AG04450 (cell line): ENCODE measurements around the gene PLD6. TPM values are rescaled to one million over a fixed set of nuclear protein-coding genes. Genes with fewer than 3 reads are reported as not detected.

ENCODE experiments used
- CTCF ChIA-PET: fragments of 300-600, 350-600 bp; formaldehyde crosslinking; extraction: SDS; loops from one replicate; lab custom pipeline; 2022; ENCODE audit warnings: antibody characterized with exemption, inconsistent platforms; lab: Charles Lee
- POLR2A ChIA-PET: fragments of 350-600 bp; formaldehyde crosslinking; extraction: SDS; loops from one replicate; lab custom pipeline; 2021; ENCODE audit warnings: antibody characterized with exemption, inconsistent platforms; lab: Yijun Ruan, JAX
- DNase-seq: peaks from one replicate; pipeline ENCODE4 v3.0.0-alpha.2; 2011; ENCODE audit warnings: low read depth, low spot score
- H3K27ac ChIP-seq: one replicate; pipeline ENCODE4 v1.5.1; 2012; ENCODE audit warnings: low read depth, low read length, control low read depth
- H3K27me3 ChIP-seq: one replicate; pipeline ENCODE4 v1.6.0; 2012; ENCODE audit warnings: low read length; ENCODE audit not compliant: control insufficient read depth, insufficient read depth
- H3K4me3 ChIP-seq: 2 replicates; pipeline ENCODE4 v1.5.1; 2011; ENCODE audit warnings: mild to moderate bottlenecking, low read depth, low read length, control low read depth
- H3K9me3 ChIP-seq: 2 replicates; pipeline ENCODE4 v1.5.1; 2012; ENCODE audit warnings: low read length; ENCODE audit not compliant: control insufficient read depth, insufficient read depth
- polyA plus RNA-seq: library from polyadenylated mRNA; depleted of rRNA; stranded (reverse); fragments of >200 nt; gene quantifications from 2 replicates; pipeline ENCODE4 v1.2.3, GENCODE V29; 2011
- TF ChIP-seq, protein P1 (sequence below): IDR thresholded peaks from 2 replicates; pipeline ENCODE4 v1.5.1; 2011; ENCODE audit warnings: low read depth, low read length, control low read depth, inconsistent platforms

Gene PLD6
- polyA plus RNA-seq, 1 experiment = 1.6 TPM

DNA sequence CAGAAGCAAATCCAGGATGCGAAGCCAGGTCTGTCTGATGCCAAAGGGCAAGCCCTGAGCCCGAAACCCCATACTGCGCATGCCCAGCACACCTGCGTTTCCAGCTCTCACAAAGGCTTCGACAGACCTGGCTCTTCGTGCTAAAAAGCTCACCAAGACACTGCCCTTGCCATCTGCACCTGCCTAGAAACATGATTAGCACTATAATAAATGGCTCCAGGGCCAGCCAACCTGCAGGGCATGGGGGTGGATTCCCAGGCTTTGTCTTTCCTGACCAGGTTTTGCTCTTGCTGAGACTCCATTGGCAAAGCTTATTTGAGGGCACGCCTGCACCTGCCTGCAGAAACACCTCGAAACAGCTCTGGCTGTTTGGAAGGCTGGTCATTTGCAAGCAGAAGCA, 14.4 kb upstream of the PLD6 start:
- Histone ChIP-seq H3K27me3 (no peaks in the 10 kb centered on the region), H3K9me3 (no peaks in the 10 kb centered on the region; the same call in 1 of the 2 replicates), H3K4me3 (no peak overlapping the region), H3K27ac (no peak overlapping the region)
- CTCF ChIA-PET = no interaction called here
- no peak for DNase-seq
- POLR2A ChIA-PET = interaction anchor here (0.6 kb wide), 1 partner anchor 798 kb away, joined by 6 read pairs; no protein-coding TSS in a partner anchor
- TF ChIP-seq, protein P1, sequence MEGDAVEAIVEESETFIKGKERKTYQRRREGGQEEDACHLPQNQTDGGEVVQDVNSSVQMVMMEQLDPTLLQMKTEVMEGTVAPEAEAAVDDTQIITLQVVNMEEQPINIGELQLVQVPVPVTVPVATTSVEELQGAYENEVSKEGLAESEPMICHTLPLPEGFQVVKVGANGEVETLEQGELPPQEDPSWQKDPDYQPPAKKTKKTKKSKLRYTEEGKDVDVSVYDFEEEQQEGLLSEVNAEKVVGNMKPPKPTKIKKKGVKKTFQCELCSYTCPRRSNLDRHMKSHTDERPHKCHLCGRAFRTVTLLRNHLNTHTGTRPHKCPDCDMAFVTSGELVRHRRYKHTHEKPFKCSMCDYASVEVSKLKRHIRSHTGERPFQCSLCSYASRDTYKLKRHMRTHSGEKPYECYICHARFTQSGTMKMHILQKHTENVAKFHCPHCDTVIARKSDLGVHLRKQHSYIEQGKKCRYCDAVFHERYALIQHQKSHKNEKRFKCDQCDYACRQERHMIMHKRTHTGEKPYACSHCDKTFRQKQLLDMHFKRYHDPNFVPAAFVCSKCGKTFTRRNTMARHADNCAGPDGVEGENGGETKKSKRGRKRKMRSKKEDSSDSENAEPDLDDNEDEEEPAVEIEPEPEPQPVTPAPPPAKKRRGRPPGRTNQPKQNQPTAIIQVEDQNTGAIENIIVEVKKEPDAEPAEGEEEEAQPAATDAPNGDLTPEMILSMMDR = no peak

DNA sequence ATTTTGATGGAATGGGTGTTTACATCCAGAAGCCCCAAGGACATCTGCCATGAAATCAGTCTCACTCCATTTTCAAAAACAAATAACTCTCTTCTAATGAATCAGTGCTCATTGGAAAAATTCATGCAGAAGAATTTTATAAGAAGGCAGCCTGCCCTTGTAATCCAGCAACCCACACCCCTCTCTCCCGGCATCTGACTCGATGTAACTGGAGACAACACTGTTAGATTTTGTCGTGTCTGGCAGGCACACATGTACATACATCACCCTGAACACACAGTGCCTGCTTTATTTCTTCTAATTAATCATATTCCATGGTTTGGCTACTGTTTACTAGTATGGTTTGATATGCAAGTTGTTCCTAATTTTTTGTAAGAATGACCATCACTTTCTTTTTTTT, 11.9 kb upstream of the PLD6 start:
- ChIA-PET POLR2A (no interaction called here), CTCF (no interaction called here)
- Histone ChIP-seq H3K4me3 (no peak overlapping the region), H3K9me3 (no peaks in the 10 kb centered on the region; the same call in 1 of the 2 replicates), H3K27me3 (no peaks in the 10 kb centered on the region), H3K27ac (no peak overlapping the region)
- DNase-seq = no peak
- TF ChIP-seq, protein P1 = no peak

DNA sequence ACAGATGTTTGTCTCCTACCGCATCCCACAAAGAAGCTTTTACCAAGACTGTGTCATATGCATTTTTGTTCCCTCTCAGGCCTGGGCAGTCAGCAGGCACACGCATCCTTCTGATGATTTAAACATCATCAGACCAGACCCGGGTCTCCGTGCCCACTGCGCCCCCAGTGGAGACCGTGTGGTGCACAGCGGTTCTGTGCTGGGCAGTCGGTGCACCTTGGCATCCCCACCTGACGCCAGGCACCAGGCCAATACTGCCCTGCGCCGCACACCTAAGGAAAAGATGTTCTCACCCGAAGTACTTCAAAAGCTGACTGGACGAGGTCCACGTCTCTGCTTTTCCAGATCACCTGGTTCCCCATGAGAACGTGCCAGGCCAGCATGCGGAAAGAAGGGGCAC, 10.6 kb upstream of the PLD6 start:
- POLR2A ChIA-PET = no interaction called here

DNA sequence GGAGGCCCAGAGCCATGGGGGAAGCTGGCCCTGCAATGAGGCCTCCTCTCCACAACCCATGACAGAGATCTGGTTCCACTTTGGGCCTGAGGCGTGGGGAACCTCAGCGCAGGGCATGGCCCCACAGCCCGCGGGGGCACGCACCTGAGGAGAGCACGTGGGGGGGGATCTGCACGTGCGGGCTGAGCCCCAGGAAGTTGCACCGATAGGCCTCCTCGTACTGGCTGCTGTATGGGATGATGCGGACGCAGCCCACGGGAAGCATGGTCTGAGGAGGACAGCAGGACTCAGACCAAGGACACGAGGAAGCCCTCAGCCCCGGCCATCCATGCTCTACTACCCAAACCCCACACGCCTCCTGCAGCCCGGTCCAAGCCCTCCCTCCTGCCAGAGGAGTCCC, 10.1 kb upstream of the PLD6 start:
- POLR2A ChIA-PET = no interaction called here
- no peaks in the 10 kb centered on the region for H3K27me3 ChIP-seq
- CTCF ChIA-PET = no interaction called here
- TF ChIP-seq, protein P1 = no peak
- H3K27ac ChIP-seq = no peak overlapping the region
- no peaks in the 10 kb centered on the region; the same call in 1 of the 2 replicates for H3K9me3 ChIP-seq
- DNase-seq = no peak
- H3K4me3 ChIP-seq = no peak overlapping the region

More for the DNA sequence above, 10.6 kb upstream of the PLD6 start:
- no peaks in the 10 kb centered on the region; the same call in 1 of the 2 replicates for H3K9me3 ChIP-seq
- H3K4me3 ChIP-seq = no peak overlapping the region
- TF ChIP-seq, protein P1 = no peak
- no peak for DNase-seq
- no peak overlapping the region for H3K27ac ChIP-seq
- H3K27me3 ChIP-seq = no peaks in the 10 kb centered on the region
- CTCF ChIA-PET = no interaction called here

DNA sequence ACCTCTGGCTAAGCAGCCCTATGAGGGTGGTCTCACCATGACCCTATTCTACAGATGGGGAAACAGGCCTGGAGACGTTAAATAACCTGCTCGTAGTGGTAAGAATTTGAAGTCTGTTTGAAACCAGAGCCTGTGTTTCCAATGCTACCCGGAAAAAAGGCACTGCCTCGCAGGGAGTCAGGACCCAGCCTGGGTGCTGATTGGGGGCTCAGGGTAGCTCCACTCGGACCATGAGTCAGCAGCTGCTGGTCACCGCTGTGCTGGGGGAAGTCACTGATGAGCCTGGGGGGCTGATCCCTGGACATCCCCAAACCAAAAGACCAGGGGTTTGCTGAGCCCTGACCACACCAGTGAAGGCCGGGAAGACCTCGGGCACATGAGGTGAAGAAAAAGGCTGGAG, 9.4 kb upstream of the PLD6 start:
- CTCF ChIA-PET = no interaction called here
- POLR2A ChIA-PET = no interaction called here
- Histone ChIP-seq H3K27ac (no peak overlapping the region), H3K27me3 (no peaks in the 10 kb centered on the region), H3K9me3 (no peaks in the 10 kb centered on the region; the same call in 1 of the 2 replicates), H3K4me3 (no peak overlapping the region)
- DNase-seq = no peak
- TF ChIP-seq, protein P1 = no peak
